Endometrial microvascular endothelial cells (primary cell): ENCODE results near the gene OSBPL3. TPM values are rescaled to one million over a fixed set of nuclear protein-coding genes. Genes with fewer than 3 reads are reported as not detected.

Experiments used
- in situ Hi-C: cut with HindIII; loops from 2 replicates; pipeline ENCODE4 v1.10.0; 2017; ENCODE audit warnings: low sequenced_read_pairs, low pct_unique_long_range_greater_than_20kb; ENCODE audit errors: inconsistent ontology term
- total RNA-seq: library from RNA; depleted of rRNA; stranded (reverse); fragments of >200 nt; gene quantifications from one replicate; pipeline ENCODE4 v1.2.3, GENCODE V29; 2015; ENCODE audit errors: inconsistent ontology term

The OSBPL3 gene
- total RNA-seq, 1 donor from 2014 or later, result 20.3 TPM

GRCh38 chr7:24851786-24852185 lies 128.2 kb downstream of the OSBPL3 start:
- in situ Hi-C loops, result no loop called here

- in situ Hi-C loops, result no loop called here
These were observed 131.1 kb downstream of the OSBPL3 start for GRCh38 chr7:24848878-24849277.

GRCh38 chr7:24847754-24848153 lies 132.2 kb downstream of the OSBPL3 start:
- in situ Hi-C loops, result no loop called here

- in situ Hi-C loops, result no loop called here
These were observed 136.1 kb downstream of the OSBPL3 start for GRCh38 chr7:24843821-24844434.

- in situ Hi-C loops, result no loop called here
These were observed 137.3 kb downstream of the OSBPL3 start for GRCh38 chr7:24842449-24843241.

GRCh38 chr7:24842029-24842428 lies 137.9 kb downstream of the OSBPL3 start:
- in situ Hi-C loops, result no loop called here

- in situ Hi-C loops, result no loop called here
These were observed 139.4 kb downstream of the OSBPL3 start for GRCh38 chr7:24840563-24840962.

GRCh38 chr7:24836084-24836483 lies 143.9 kb downstream of the OSBPL3 start:
- in situ Hi-C loops, result no loop called here

- in situ Hi-C loops, result no loop called here
These were observed 144.3 kb downstream of the OSBPL3 start for GRCh38 chr7:24835643-24836042.

- in situ Hi-C loops, result no loop called here
These were observed 145.7 kb downstream of the OSBPL3 start for GRCh38 chr7:24834128-24834798.

- in situ Hi-C loops, result no loop called here
These were observed 146.4 kb downstream of the OSBPL3 start for GRCh38 chr7:24833549-24833948.

- in situ Hi-C loops, result no loop called here
These were observed 148.7 kb downstream of the OSBPL3 start for GRCh38 chr7:24831240-24831639.

GRCh38 chr7:24830440-24831050 lies 149.4 kb downstream of the OSBPL3 start:
- in situ Hi-C loops, result no loop called here

- in situ Hi-C loops, result no loop called here
These were observed 150.2 kb downstream of the OSBPL3 start for GRCh38 chr7:24829787-24830186.

- in situ Hi-C loops, result no loop called here
These were observed 150.9 kb downstream of the OSBPL3 start for GRCh38 chr7:24828891-24829661.

GRCh38 chr7:24827589-24827988 lies 152.4 kb downstream of the OSBPL3 start:
- in situ Hi-C loops, result no loop called here

- in situ Hi-C loops, result no loop called here
These were observed 153.0 kb downstream of the OSBPL3 start for GRCh38 chr7:24827027-24827426.

GRCh38 chr7:24826662-24827020 lies 153.3 kb downstream of the OSBPL3 start:
- in situ Hi-C loops, result no loop called here
